ENCODE results near the gene FUT6. TPM values are rescaled to one million over a fixed set of nuclear protein-coding genes. Genes with fewer than 3 reads are reported as not detected.

The FUT6 gene
- polyA plus RNA-seq, 3 donors, result not detected

- TF ChIP-seq CTCF (IDR thresholded peaks at IDR 0.05), result no peak
- Mint-ChIP-seq H3K4me3 (peak overlapping the region; percentile 83 to 87), H3K27me3 (ENCODE audit: low read depth in 3 of 3) (peaks cover 13 to 38% (median 23%) of the 10 kb centered on the region in 3 donors), H3K27ac (peak overlapping the region; percentile 65 to 95 (median 87)), H3K36me3 (no peaks in the 10 kb centered on the region), H3K4me1 (peaks cover 18% of the 10 kb centered on the region), H3K9me3 (peaks cover 2 to 15% (median 9%) of the 10 kb centered on the region in 7 donors)
- Histone ChIP-seq H4K20me1 (ENCODE audit: insufficient read depth, low read length) (no peaks in the 10 kb centered on the region), H3K27ac (ENCODE audit: low read depth in 1 of 2, low read length in 2 of 2) (peak overlapping the region; percentile 58 to 73), H3K79me2 (ENCODE audit: insufficient read depth, low read length) (no peaks in the 10 kb centered on the region), H3K4me2 (replicated peaks; ENCODE audit: extremely low read depth, low read length, poor library complexity, severe bottlenecking) (peak overlapping the region; percentile 66), H3K27me3 (ENCODE audit: control insufficient read depth in 2 of 2, insufficient read depth in 2 of 2, low read length in 2 of 2) (peaks cover 0 to 19% of the 10 kb centered on the region in 2 donors), H3K36me3 (replicated peaks in 1 of 2; ENCODE audit: control insufficient read depth in 1 of 2, insufficient read depth in 2 of 2, low read length in 2 of 2) (no peaks in the 10 kb centered on the region), H3K9me3 (replicated peaks in 1 of 2; ENCODE audit: control insufficient read depth in 1 of 2, insufficient read depth in 1 of 2, low read length in 2 of 2) (peaks cover 0 to 5% of the 10 kb centered on the region in 2 donors), H2AFZ (ENCODE audit: insufficient read depth, low read depth, low read length, poor library complexity, severe bottlenecking) (peak overlapping the region; percentile 81), H3K9ac (ENCODE audit: insufficient read depth, low read length, poor library complexity, severe bottlenecking) (peak overlapping the region; percentile 56), H3K4me3 (replicated peaks in 1 of 3; ENCODE audit: low read depth in 2 of 3, low read length in 3 of 3) (peak overlapping the region; percentile 21 to 70 (median 41)), H3K4me1 (ENCODE audit: control insufficient read depth in 1 of 2, insufficient read depth in 2 of 2, low read length in 2 of 2) (peaks cover 19 to 26% of the 10 kb centered on the region in 2 donors)
- WGBS (ENCODE audit: insufficient coverage), result under 1% methylated on average over 91 of the region's 91 CpGs
- intact Hi-C loops (cut with micrococcal nuclease), result no loop called here
- DNase-seq, result peak; percentile 83 to 90 (median 85)
Measured at GRCh38 chr19:5827891-5828660, 11.4 kb downstream of the FUT6 start.

- Histone ChIP-seq H3K27ac (ENCODE audit: low read depth in 1 of 2, low read length in 2 of 2) (no peak overlapping the region), H3K4me3 (replicated peaks in 1 of 3; ENCODE audit: low read depth in 2 of 3, low read length in 3 of 3) (peak overlapping the region in 1 of 3 experiments; percentile 70)
- 14% methylated on average over 31 of the region's 37 CpGs for WGBS (ENCODE audit: insufficient coverage)
Measured at GRCh38 chr19:5827342-5827890, 12.1 kb downstream of the FUT6 start.

More at GRCh38 chr19:5827342-5827890, 12.1 kb downstream of the FUT6 start:
- no peak for TF ChIP-seq CTCF (IDR thresholded peaks at IDR 0.05)
- no peaks in the 10 kb centered on the region for H4K20me1 ChIP-seq (ENCODE audit: insufficient read depth, low read length)
- Mint-ChIP-seq H3K36me3 (no peaks in the 10 kb centered on the region), H3K9me3 (peaks cover 2 to 15% (median 9%) of the 10 kb centered on the region in 7 donors), H3K4me3 (peak overlapping the region; percentile 78), H3K4me1 (peaks cover 18% of the 10 kb centered on the region), H3K27ac (peak overlapping the region in 3 of 7 donors; percentile 36 to 84 (median 82)), H3K27me3 (ENCODE audit: low read depth in 3 of 3) (peaks cover 15 to 39% (median 23%) of the 10 kb centered on the region in 3 donors)
- peak overlapping the region; percentile 81 for H2AFZ ChIP-seq (ENCODE audit: insufficient read depth, low read depth, low read length, poor library complexity, severe bottlenecking)
- no peak overlapping the region for H3K9ac ChIP-seq (ENCODE audit: insufficient read depth, low read length, poor library complexity, severe bottlenecking)
- DNase-seq, result no peak
- peaks cover 0 to 19% of the 10 kb centered on the region in 2 donors for H3K27me3 ChIP-seq (ENCODE audit: control insufficient read depth in 2 of 2, insufficient read depth in 2 of 2, low read length in 2 of 2)
- peaks cover 19 to 26% of the 10 kb centered on the region in 2 donors for H3K4me1 ChIP-seq (ENCODE audit: control insufficient read depth in 1 of 2, insufficient read depth in 2 of 2, low read length in 2 of 2)
- peaks cover 0 to 5% of the 10 kb centered on the region in 2 donors for H3K9me3 ChIP-seq (replicated peaks in 1 of 2; ENCODE audit: control insufficient read depth in 1 of 2, insufficient read depth in 1 of 2, low read length in 2 of 2)
- no peaks in the 10 kb centered on the region for H3K79me2 ChIP-seq (ENCODE audit: insufficient read depth, low read length)
- intact Hi-C loops (cut with micrococcal nuclease), result no loop called here
- H3K36me3 ChIP-seq (replicated peaks in 1 of 2; ENCODE audit: control insufficient read depth in 1 of 2, insufficient read depth in 2 of 2, low read length in 2 of 2), result no peaks in the 10 kb centered on the region
- H3K4me2 ChIP-seq (replicated peaks; ENCODE audit: extremely low read depth, low read length, poor library complexity, severe bottlenecking), result peak overlapping the region; percentile 66

All from CD14-positive monocyte (primary cell).